ENCODE measurements around the gene JAKMIP2.

- no peak for TF ChIP-seq CTCF (conservative IDR thresholded peaks at IDR 0.05 in 1 of 2, IDR thresholded peaks at IDR 0.05 in 1 of 2; ENCODE audit: low read depth in 1 of 2, low read length in 2 of 2)
- no peak for TF ChIP-seq EZH2 (IDR thresholded peaks at IDR 0.05; ENCODE audit: low read length, missing control alignments)
These were observed 50.9 kb downstream of the JAKMIP2 start for GRCh38 chr5:147731431-147732290.
